DND-41 (cell line): ENCODE data around the gene ALDOB.

ENCODE experiments used
- ATAC-seq: fragments of 200-7000 bp; cut with Tn5 transposase; 3 replicates; pipeline ENCODE4 v1.9.1; 2021; ENCODE audit warnings: low read depth; ENCODE audit not compliant: insufficient read depth
- DNase-seq: peaks from one replicate; pipeline ENCODE4 v3.0.0-alpha.2; 2020
- H2AFZ ChIP-seq: 2 replicates; pipeline ENCODE4 v1.6.0; 2012; ENCODE audit warnings: low read depth, low read length
- H3K27ac ChIP-seq: 2 replicates; pipeline ENCODE4 v1.5.1; 2012; ENCODE audit warnings: low read length, inconsistent platforms
- H3K27me3 ChIP-seq: fragments of 200-600 bp; sonication (generic); 2 replicates; pipeline ENCODE4 v1.6.0; 2012; ENCODE audit warnings: low read length, mild to moderate bottlenecking, inconsistent platforms; ENCODE audit not compliant: insufficient read depth, poor library complexity
- H3K36me3 ChIP-seq: 2 replicates; pipeline ENCODE4 v1.5.1; 2012; ENCODE audit warnings: low read length, inconsistent platforms; ENCODE audit not compliant: insufficient read depth
- H3K4me1 ChIP-seq: 2 replicates; pipeline ENCODE4 v1.5.1; 2012; ENCODE audit warnings: mild to moderate bottlenecking, low read length; ENCODE audit not compliant: insufficient read depth
- H3K4me2 ChIP-seq: 2 replicates; pipeline ENCODE4 v1.6.0; 2012; ENCODE audit warnings: mild to moderate bottlenecking, moderate library complexity, low read length, inconsistent platforms; ENCODE audit not compliant: insufficient read depth
- H3K4me3 ChIP-seq, 2 experiments: fragments of 200-600 bp in 1 of 2; shearing (Covaris generic) in 1 of 2; 2 replicates each; pipeline ENCODE4 v1.5.1; 2012 to 2016; ENCODE audit warnings: inconsistent platforms in 2 of 2, low read length in 2 of 2, mild to moderate bottlenecking in 2 of 2, low read depth in 1 of 2, moderate library complexity in 1 of 2
- H3K79me2 ChIP-seq: 2 replicates; pipeline ENCODE4 v1.6.0; 2012; ENCODE audit warnings: low read length, inconsistent platforms; ENCODE audit not compliant: insufficient read depth
- H3K9ac ChIP-seq: 2 replicates; pipeline ENCODE4 v1.6.0; 2012; ENCODE audit warnings: low read depth, mild to moderate bottlenecking, inconsistent platforms, low read length, moderate library complexity
- H3K9me3 ChIP-seq: 2 replicates; pipeline ENCODE4 v1.5.1; 2012; ENCODE audit warnings: low read length, moderate library complexity, mild to moderate bottlenecking, inconsistent platforms; ENCODE audit not compliant: insufficient read depth, severe bottlenecking
- H4K20me1 ChIP-seq: 2 replicates; pipeline ENCODE4 v1.6.0; 2012; ENCODE audit warnings: low read length; ENCODE audit not compliant: insufficient read depth
- CTCF ChIP-seq: IDR thresholded peaks from 2 replicates; pipeline ENCODE4 v1.5.1; 2012; ENCODE audit warnings: borderline replicate concordance, low read length, moderate library complexity, mild to moderate bottlenecking; ENCODE audit not compliant: poor library complexity, severe bottlenecking; ENCODE audit errors: extremely low read depth
- EZH2 ChIP-seq: IDR thresholded peaks from 3 replicates; pipeline ENCODE4 v1.6.1; 2012; ENCODE audit warnings: borderline replicate concordance, low read depth, mild to moderate bottlenecking, moderate library complexity, low read length, inconsistent platforms; ENCODE audit not compliant: severe bottlenecking

The ALDOB gene

GRCh38 chr9:101429736-101430135 lies 5.8 kb downstream of the ALDOB start:
- TF ChIP-seq CTCF = no peak
- TF ChIP-seq EZH2 = no peak
- no peaks in the 10 kb centered on the region for H3K36me3 ChIP-seq
- no peak overlapping the region for H3K27ac ChIP-seq
- H2AFZ ChIP-seq = no peak overlapping the region
- no peak overlapping the region for H3K9ac ChIP-seq
- no peaks in the 10 kb centered on the region for H4K20me1 ChIP-seq
- ATAC-seq (no peak), DNase-seq (no peak)
- no peaks in the 10 kb centered on the region for H3K9me3 ChIP-seq
- no peak overlapping the region for H3K4me3 ChIP-seq
- H3K27me3 ChIP-seq = no peaks in the 10 kb centered on the region
- H3K4me2 ChIP-seq = no peak overlapping the region
- H3K4me1 ChIP-seq = no peaks in the 10 kb centered on the region
- H3K79me2 ChIP-seq = no peaks in the 10 kb centered on the region

- Histone ChIP-seq H3K27me3 (no peaks in the 10 kb centered on the region), H3K9ac (no peak overlapping the region), H3K4me3 (no peak overlapping the region), H3K9me3 (no peaks in the 10 kb centered on the region), H3K36me3 (no peaks in the 10 kb centered on the region), H3K4me2 (no peak overlapping the region), H3K79me2 (no peaks in the 10 kb centered on the region), H3K4me1 (no peaks in the 10 kb centered on the region), H4K20me1 (no peaks in the 10 kb centered on the region), H3K27ac (no peak overlapping the region), H2AFZ (no peak overlapping the region)
- TF ChIP-seq CTCF (no peak), EZH2 (no peak)
- ATAC-seq (no peak), DNase-seq (no peak)
These were observed 6.7 kb downstream of the ALDOB start for GRCh38 chr9:101428909-101429308.

GRCh38 chr9:101427957-101428655 lies 7.5 kb downstream of the ALDOB start:
- no peak for ATAC-seq
- H3K9me3 ChIP-seq = no peaks in the 10 kb centered on the region
- H4K20me1 ChIP-seq = no peaks in the 10 kb centered on the region
- H3K4me1 ChIP-seq = no peaks in the 10 kb centered on the region
- H3K27ac ChIP-seq = no peak overlapping the region
- TF ChIP-seq CTCF (no peak), EZH2 (no peak)
- no peak overlapping the region for H3K9ac ChIP-seq
- DNase-seq = no peak
- H3K36me3 ChIP-seq = no peaks in the 10 kb centered on the region
- H3K4me2 ChIP-seq = no peak overlapping the region
- no peaks in the 10 kb centered on the region for H3K79me2 ChIP-seq
- H2AFZ ChIP-seq = no peak overlapping the region
- H3K4me3 ChIP-seq = no peak overlapping the region
- H3K27me3 ChIP-seq = no peaks in the 10 kb centered on the region

GRCh38 chr9:101427358-101427757 lies 8.2 kb downstream of the ALDOB start:
- TF ChIP-seq EZH2 (no peak), CTCF (no peak)
- H2AFZ ChIP-seq = no peak overlapping the region
- no peak overlapping the region for H3K4me3 ChIP-seq
- no peaks in the 10 kb centered on the region for H3K27me3 ChIP-seq
- no peak overlapping the region for H3K27ac ChIP-seq
- no peak overlapping the region for H3K9ac ChIP-seq
- DNase-seq (no peak), ATAC-seq (no peak)
- H3K79me2 ChIP-seq = no peaks in the 10 kb centered on the region
- H3K9me3 ChIP-seq = no peaks in the 10 kb centered on the region
- H3K4me1 ChIP-seq = no peaks in the 10 kb centered on the region
- no peaks in the 10 kb centered on the region for H3K36me3 ChIP-seq
- no peak overlapping the region for H3K4me2 ChIP-seq
- H4K20me1 ChIP-seq = no peaks in the 10 kb centered on the region
